Posterior cingulate gyrus (tissue), 11 donors: ENCODE data around the gene SLC27A1.

Source experiments
- DNase-seq, 10 donors: peaks; one replicate each; pipeline versions ENCODE4 v3.0.0 to v3.0.0-alpha.2; 2020 to 2021; ENCODE audit warnings: mixed read lengths in 3 of 10
- intact Hi-C: fragments of 100-400 bp; cut with DNase I; formaldehyde crosslinking; loops from one replicate; pipeline ENCODE4 v1.15.1; 2023

The SLC27A1 gene

GRCh38 chr19:17470068-17470841, at the start of gene SLC27A1:
TSS of gene SLC27A1 (plus strand) at chr19:17470524. CDS start at chr19:17470541, 17 bp downstream.
- DNase-seq, result peak; percentile 99 to 100 (median 100)
- intact Hi-C loops, result loop anchor here (10.0 kb wide), 1 partner anchor 135 kb away; the partner anchor contains the start of genes ANO8 and GTPBP3

- no peak for DNase-seq
- intact Hi-C loops, result no loop called here
Observed at GRCh38 chr19:17421942-17422341, 48.4 kb upstream of the SLC27A1 start.

GRCh38 chr19:17423429-17424208, 46.7 kb upstream of the SLC27A1 start:
- intact Hi-C loops, result no loop called here
- DNase-seq, result peak in 1 of 10 donors; percentile 84

GRCh38 chr19:17424743-17425365, 45.5 kb upstream of the SLC27A1 start:
- peak in 8 of 10 donors; percentile 29 to 94 (median 51) for DNase-seq
- intact Hi-C loops, result no loop called here

- intact Hi-C loops, result no loop called here
- DNase-seq, result no peak
Observed at GRCh38 chr19:17429641-17430113, 40.6 kb upstream of the SLC27A1 start.

- intact Hi-C loops, result no loop called here
- DNase-seq, result no peak
Observed at GRCh38 chr19:17431417-17431816, 38.9 kb upstream of the SLC27A1 start.

- no peak for DNase-seq
- intact Hi-C loops, result no loop called here
Observed at GRCh38 chr19:17435218-17435617, 35.1 kb upstream of the SLC27A1 start.

- DNase-seq, result peak in 1 of 10 donors; percentile 31
- intact Hi-C loops, result no loop called here
Observed at GRCh38 chr19:17436094-17436873, 34.0 kb upstream of the SLC27A1 start.

GRCh38 chr19:17436874-17437267, 33.5 kb upstream of the SLC27A1 start:
- intact Hi-C loops, result no loop called here
- no peak for DNase-seq

GRCh38 chr19:17441241-17442021, 28.9 kb upstream of the SLC27A1 start:
- DNase-seq, result peak in 2 of 10 donors; percentile 10 to 38
- intact Hi-C loops, result no loop called here

- intact Hi-C loops, result no loop called here
- DNase-seq, result no peak
Observed at GRCh38 chr19:17445526-17446165, 24.7 kb upstream of the SLC27A1 start.

- intact Hi-C loops, result no loop called here
- peak in 2 of 10 donors; percentile 12 to 36 for DNase-seq
Observed at GRCh38 chr19:17447704-17448130, 22.6 kb upstream of the SLC27A1 start.

- intact Hi-C loops, result no loop called here
- DNase-seq, result peak in 5 of 10 donors; percentile 18 to 85 (median 40)
Observed at GRCh38 chr19:17448131-17448967, 22.0 kb upstream of the SLC27A1 start, which contains the start of gene TMEM221. TSS of gene TMEM221 (minus strand) at chr19:17448668. CDS start at chr19:17448462, 206 bp downstream.

GRCh38 chr19:17450264-17451075, 19.9 kb upstream of the SLC27A1 start:
- intact Hi-C loops, result loop anchor here (10.0 kb wide), 1 partner anchor 404 kb away; the partner anchor contains the start of gene RPL18A
- no peak for DNase-seq

- intact Hi-C loops, result loop anchor here (10.0 kb wide), 1 partner anchor 403 kb away; the partner anchor contains the start of gene RPL18A
- DNase-seq, result no peak
Observed at GRCh38 chr19:17451820-17452219, 18.5 kb upstream of the SLC27A1 start.

GRCh38 chr19:17454576-17455071, 15.7 kb upstream of the SLC27A1 start:
- peak in 1 of 10 donors; percentile 30 for DNase-seq
- intact Hi-C loops, result loop anchor here (10.0 kb wide), 1 partner anchor 400 kb away; the partner anchor contains the start of gene RPL18A
